Left lung (tissue), 10 donors: ENCODE results near the gene BBS9. TPM values are rescaled to one million over a fixed set of nuclear protein-coding genes. Genes with fewer than 3 reads are reported as not detected.
"Not testable (repeated sequence)": the region's sequence is repeated elsewhere in the genome, so short reads cannot be mapped to it uniquely, and the experiment has no call there.

ENCODE experiments used
- ATAC-seq: fragments of 200-7000 bp; cut with Tn5 transposase; one replicate; pipeline ENCODE4 v1.9.1; 2020; ENCODE audit warnings: moderate library complexity
- DNase-seq, 4 donors: peaks; one replicate each; pipeline ENCODE4 v3.0.0-alpha.2; 2013 to 2020
- H3K27ac ChIP-seq, 2 donors: fragments of 200-600 bp; sonication (generic) in 1 of 2; one replicate each; pipeline versions ENCODE4 v1.5.0 to v1.8.0; 2020 to 2021
- H3K27me3 ChIP-seq, 2 donors: fragments of 200-600 bp; sonication (generic) in 1 of 2; one replicate each; pipeline versions ENCODE4 v1.5.0 to v1.8.0; 2020 to 2021
- H3K36me3 ChIP-seq, 2 donors: fragments of 200-600 bp; sonication (generic) in 1 of 2; one replicate each; pipeline versions ENCODE4 v1.5.0 to v1.8.0; 2020 to 2021
- H3K4me1 ChIP-seq, 2 donors: fragments of 200-600 bp; one replicate each; pipeline ENCODE4 v1.8.0; 2021
- H3K4me3 ChIP-seq, 2 donors: fragments of 200-600 bp; sonication (generic) in 1 of 2; one replicate each; pipeline versions ENCODE4 v1.5.0 to v1.8.0; 2020 to 2021; ENCODE audit warnings: mild to moderate bottlenecking in 1 of 2
- H3K9me3 ChIP-seq, 2 donors: fragments of 200-600 bp; sonication (generic) in 1 of 2; one replicate each; pipeline versions ENCODE4 v1.5.0 to v1.8.0; 2020 to 2021
- intact Hi-C, 2 donors: fragments of 100-400 bp; cut with DNase I; formaldehyde crosslinking; loops; one replicate each; pipeline versions ENCODE4 v1.11.2 to v1.14.2; 2022
- polyA plus RNA-seq, 6 donors: library from polyadenylated mRNA; unstranded; fragments of 120-200 nt; gene quantifications; one replicate each; pipeline ENCODE4 v1.2.1, GENCODE V29; 2013; ENCODE audit not compliant: insufficient read length in 6 of 6
- total RNA-seq, 2 donors: library from RNA; stranded (reverse); fragmentation: NEBNext Ultra II Directional; extraction: Animal tissue kit (Norgen Biotek cat#: 25700); gene quantifications; one replicate each; pipeline ENCODE4 v1.2.1, GENCODE V29; 2021
- TF ChIP-seq, protein P1 (sequence below), 2 donors: fragments of 200-600 bp; sonication (generic) in 1 of 2; IDR thresholded peaks; one replicate each; pipeline versions ENCODE4 v1.5.0 to v1.8.0; 2021; ENCODE audit warnings: antibody characterized with exemption in 2 of 2
- donor health status: DM: no; HTN: yes; CAD: no.
- donor health status: DM: no; HTN: no; CAD: no.

The BBS9 gene
- total and polyA plus RNA-seq, 8 donors: 14.5 to 25.1 (median 19.1) TPM

DNA sequence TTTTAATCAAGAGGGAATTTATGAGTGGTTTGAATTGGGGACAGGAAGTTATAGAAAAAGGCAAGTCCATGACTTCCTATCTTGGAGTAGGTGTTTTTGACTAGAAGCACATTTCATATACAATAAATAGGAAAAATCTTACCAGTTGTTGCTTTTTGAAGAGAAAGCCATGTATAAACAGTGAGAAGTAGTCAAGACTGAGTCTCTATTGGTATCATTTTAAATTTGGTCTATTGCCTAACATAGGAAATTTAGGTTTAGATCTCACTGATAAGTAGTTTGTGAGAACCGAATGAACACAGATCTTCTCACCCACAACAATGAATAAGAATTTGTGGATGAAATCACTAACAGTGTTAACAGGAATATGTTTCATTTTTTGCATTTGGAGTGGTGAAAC, 387.2 kb downstream of the BBS9 start:
- H3K36me3 ChIP-seq: no peaks in the 10 kb centered on the region
- H3K4me1 ChIP-seq: no peaks in the 10 kb centered on the region
- no peak overlapping the region for H3K27ac ChIP-seq
- TF ChIP-seq, protein P1, sequence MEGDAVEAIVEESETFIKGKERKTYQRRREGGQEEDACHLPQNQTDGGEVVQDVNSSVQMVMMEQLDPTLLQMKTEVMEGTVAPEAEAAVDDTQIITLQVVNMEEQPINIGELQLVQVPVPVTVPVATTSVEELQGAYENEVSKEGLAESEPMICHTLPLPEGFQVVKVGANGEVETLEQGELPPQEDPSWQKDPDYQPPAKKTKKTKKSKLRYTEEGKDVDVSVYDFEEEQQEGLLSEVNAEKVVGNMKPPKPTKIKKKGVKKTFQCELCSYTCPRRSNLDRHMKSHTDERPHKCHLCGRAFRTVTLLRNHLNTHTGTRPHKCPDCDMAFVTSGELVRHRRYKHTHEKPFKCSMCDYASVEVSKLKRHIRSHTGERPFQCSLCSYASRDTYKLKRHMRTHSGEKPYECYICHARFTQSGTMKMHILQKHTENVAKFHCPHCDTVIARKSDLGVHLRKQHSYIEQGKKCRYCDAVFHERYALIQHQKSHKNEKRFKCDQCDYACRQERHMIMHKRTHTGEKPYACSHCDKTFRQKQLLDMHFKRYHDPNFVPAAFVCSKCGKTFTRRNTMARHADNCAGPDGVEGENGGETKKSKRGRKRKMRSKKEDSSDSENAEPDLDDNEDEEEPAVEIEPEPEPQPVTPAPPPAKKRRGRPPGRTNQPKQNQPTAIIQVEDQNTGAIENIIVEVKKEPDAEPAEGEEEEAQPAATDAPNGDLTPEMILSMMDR (IDR thresholded peaks at IDR 0.05): no peak
- no peak for ATAC-seq
- no peak overlapping the region for H3K4me3 ChIP-seq
- no peaks in the 10 kb centered on the region for H3K27me3 ChIP-seq
- intact Hi-C loops: no loop called here
- no peaks in the 10 kb centered on the region for H3K9me3 ChIP-seq
- DNase-seq: peak in 2 of 4 donors; percentile 57 to 72

DNA sequence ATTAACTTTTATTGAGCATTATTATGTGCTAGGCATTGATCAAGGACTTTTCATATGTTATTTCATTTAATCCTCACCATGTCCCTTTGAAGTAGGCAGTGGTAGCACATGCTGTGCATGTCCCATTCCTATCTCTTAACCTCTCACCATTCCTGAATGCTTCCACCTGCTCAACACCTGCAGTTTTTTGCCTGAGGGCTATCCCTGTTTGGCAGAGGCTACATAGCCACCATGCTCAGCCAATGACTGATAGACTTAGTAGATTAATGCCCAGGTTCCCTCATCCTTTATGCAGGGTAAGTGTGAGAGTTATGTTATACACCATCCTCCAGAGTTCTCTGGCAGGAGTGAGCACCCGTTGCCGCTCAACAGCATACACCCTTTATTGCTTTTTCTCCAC, 387.8 kb downstream of the BBS9 start:
- H3K27ac ChIP-seq: no peak overlapping the region
- no peaks in the 10 kb centered on the region for H3K4me1 ChIP-seq
- H3K9me3 ChIP-seq: no peaks in the 10 kb centered on the region
- ATAC-seq (no peak), DNase-seq (no peak)
- H3K4me3 ChIP-seq: no peak overlapping the region
- intact Hi-C loops: no loop called here
- H3K36me3 ChIP-seq: no peaks in the 10 kb centered on the region
- H3K27me3 ChIP-seq: no peaks in the 10 kb centered on the region
- TF ChIP-seq, protein P1 (IDR thresholded peaks at IDR 0.05): no peak

DNA sequence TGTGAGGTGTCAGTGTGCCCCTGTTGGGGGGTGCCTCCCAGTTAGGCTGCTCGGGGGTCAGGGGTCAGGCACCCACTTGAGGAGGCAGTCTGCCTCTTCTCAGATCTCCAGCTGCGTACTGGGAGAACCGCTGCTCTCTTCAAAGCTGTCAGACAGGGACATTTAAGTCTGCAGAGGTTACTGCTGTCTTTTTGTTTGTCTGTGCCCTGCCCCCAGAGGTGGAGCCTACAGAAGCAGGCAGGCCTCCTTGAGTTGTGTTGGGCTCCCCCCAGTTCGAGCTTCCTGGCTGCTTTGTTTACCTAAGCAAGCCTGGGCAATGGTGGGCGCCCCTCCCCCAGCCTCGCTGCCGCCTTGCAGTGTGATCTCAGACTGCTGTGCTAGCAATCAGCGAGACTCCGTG, 397.6 kb downstream of the BBS9 start:
- intact Hi-C loops, H3K27ac ChIP-seq, H3K36me3 ChIP-seq, H3K27me3 ChIP-seq, H3K4me3 ChIP-seq, DNase-seq, H3K9me3 ChIP-seq, ATAC-seq, H3K4me1 ChIP-seq: not testable (repeated sequence)

DNA sequence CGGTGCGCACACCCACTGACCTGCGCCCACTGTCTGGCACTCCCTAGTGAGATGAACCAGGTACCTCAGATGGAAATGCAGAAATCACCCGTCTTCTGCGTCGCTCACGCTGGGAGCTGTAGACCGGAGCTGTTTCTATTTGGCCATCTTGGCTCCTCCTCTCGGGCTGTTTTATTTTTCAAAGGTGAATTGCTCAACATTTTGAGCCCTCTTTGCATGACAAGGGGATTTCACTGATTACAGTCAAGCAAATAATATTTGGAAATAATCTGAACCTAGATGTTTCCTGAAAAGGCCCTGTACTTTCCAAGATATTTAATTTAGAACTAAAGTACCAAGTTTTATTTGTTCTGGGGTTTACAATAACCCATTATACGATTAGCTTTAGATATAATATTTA, 398.2 kb downstream of the BBS9 start:
- H3K27me3 ChIP-seq, intact Hi-C loops, H3K4me3 ChIP-seq, H3K27ac ChIP-seq, H3K4me1 ChIP-seq, DNase-seq, H3K9me3 ChIP-seq, H3K36me3 ChIP-seq: not testable (repeated sequence)
- peak; percentile 48 for ATAC-seq

DNA sequence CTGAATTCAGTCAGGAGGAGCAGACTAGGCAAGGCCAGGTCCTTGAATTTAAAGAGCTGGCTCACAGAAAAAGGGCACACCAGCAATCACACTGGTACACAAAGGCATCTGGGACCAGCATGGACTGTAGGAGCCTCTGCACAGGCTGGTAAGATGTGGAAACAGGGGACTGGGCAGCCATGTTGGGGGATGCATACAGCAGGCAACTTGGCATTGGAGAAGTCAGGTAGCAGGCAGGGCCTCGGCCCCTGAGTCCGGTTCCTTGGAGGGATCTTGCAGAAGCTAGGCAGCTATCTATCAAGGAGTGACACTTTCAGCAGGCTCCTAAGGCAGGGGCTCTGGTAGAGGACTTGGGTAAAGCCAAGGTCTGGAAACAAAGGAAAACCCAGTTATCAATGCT, 399.7 kb downstream of the BBS9 start:
- H3K27ac ChIP-seq: no peak overlapping the region
- no peak overlapping the region for H3K4me3 ChIP-seq
- intact Hi-C loops: no loop called here
- H3K27me3 ChIP-seq: no peaks in the 10 kb centered on the region
- no peaks in the 10 kb centered on the region for H3K4me1 ChIP-seq
- DNase-seq (no peak), ATAC-seq (no peak)
- H3K9me3 ChIP-seq: no peaks in the 10 kb centered on the region
- TF ChIP-seq, protein P1 (IDR thresholded peaks at IDR 0.05): no peak
- no peaks in the 10 kb centered on the region for H3K36me3 ChIP-seq

DNA sequence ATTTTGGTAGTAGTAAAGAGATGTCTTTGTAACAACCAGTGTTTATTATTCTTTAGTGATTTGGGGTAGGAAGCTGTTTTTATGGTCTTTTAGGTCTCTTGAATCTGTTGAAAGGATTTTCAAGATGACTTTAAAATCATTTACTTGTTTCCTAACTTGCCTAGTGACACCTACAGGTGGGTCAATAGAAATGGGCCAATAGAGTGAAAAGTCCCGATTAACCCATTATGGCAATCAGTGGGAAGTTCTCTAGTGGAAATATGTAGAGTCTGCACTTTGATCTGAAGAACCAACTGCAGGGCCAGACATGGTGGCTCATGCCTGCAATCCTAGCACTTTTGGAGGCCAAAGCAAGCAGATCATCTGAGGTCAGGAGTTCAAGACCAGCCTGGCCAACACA, 401.3 kb downstream of the BBS9 start:
- intact Hi-C loops: no loop called here
- Histone ChIP-seq H3K4me3 (no peak overlapping the region), H3K27me3 (no peaks in the 10 kb centered on the region), H3K4me1 (no peaks in the 10 kb centered on the region), H3K36me3 (no peaks in the 10 kb centered on the region), H3K9me3 (no peaks in the 10 kb centered on the region), H3K27ac (no peak overlapping the region)
- DNase-seq: no peak
- ATAC-seq: no peak
- TF ChIP-seq, protein P1 (IDR thresholded peaks at IDR 0.05): no peak
